ENCODE data around the gene PRRC2C. TPM values are rescaled to one million over a fixed set of nuclear protein-coding genes. Genes with fewer than 3 reads are reported as not detected.

PRRC2C gene
- total and polyA plus RNA-seq, 2 of the 4 experiments (the other 2 are of a cell fraction) = 54.0 to 58.3 TPM

- intact Hi-C loops (cut with micrococcal nuclease) = loop anchor here (2.0 kb wide), 1 partner anchor 27 kb away; no protein-coding TSS in a partner anchor
- H3K14ac ChIP-seq (replicated peaks; ENCODE audit: low read depth, low read length) = no peak overlapping the region
- no peaks in the 10 kb centered on the region for H3K27me3 ChIP-seq (ENCODE audit: control insufficient read depth, insufficient read depth, low read length)
- peaks cover 7% of the 10 kb centered on the region for H3K9me1 ChIP-seq (ENCODE audit: insufficient read depth, low read length)
- no peak overlapping the region for H3K4me2 ChIP-seq (ENCODE audit: low read depth, low read length)
- H3K79me1 ChIP-seq (ENCODE audit: low read depth in 1 of 2, low read length in 2 of 2) = peaks cover 14 to 16% of the 10 kb centered on the region in 2 experiments
- in situ Hi-C loops (cut with MboI; ENCODE audit: low sequenced_read_pairs) = no loop called here
- H4K8ac ChIP-seq (ENCODE audit: low read depth in 2 of 2, low read length in 2 of 2) = no peak overlapping the region
- H3K4me3 ChIP-seq (ENCODE audit: insufficient read depth, low read depth, low read length) = no peak overlapping the region
- no peak overlapping the region for H3K9ac ChIP-seq (ENCODE audit: low read depth, low read length)
- no CpG with 5 or more reads among the region's 9 CpGs for WGBS, 2 experiments (ENCODE audit: extremely low coverage in 2 of 2, insufficient read length in 1 of 2)
- POLR2A ChIA-PET (ENCODE audit: unreplicated experiment) = no interaction called here
- ATAC-seq (ENCODE audit: low read depth) (no peak), DNase-seq (no peak)
- H4K20me1 ChIP-seq (ENCODE audit: insufficient read depth, low read length) = peaks cover 7% of the 10 kb centered on the region; the same call in 1 of the 2 replicates
- H3K23ac ChIP-seq (ENCODE audit: low read depth, low read length) = no peak overlapping the region
- H3K56ac ChIP-seq (ENCODE audit: extremely low read depth, insufficient read depth, low read length) = no peak overlapping the region
- H2BK120ac ChIP-seq (ENCODE audit: low read depth, low read length) = no peak overlapping the region
- H3K4ac ChIP-seq (ENCODE audit: low read depth, low read length) = no peak overlapping the region
- H3K4me1 ChIP-seq (ENCODE audit: control insufficient read depth, insufficient read depth, low read length) = peaks cover 9% of the 10 kb centered on the region
- peaks cover 38% of the 10 kb centered on the region for H3K36me3 ChIP-seq (ENCODE audit: control insufficient read depth, insufficient read depth, low read length)
- BruUV-seq (replicated peaks) = no TSS peak
- H4K5ac ChIP-seq (ENCODE audit: low read depth, low read length) = no peak overlapping the region
- dilution Hi-C loops (cut with HindIII; ENCODE audit: low sequenced_read_pairs, unreplicated experiment) = no loop called here
- no peak overlapping the region for H4K91ac ChIP-seq (ENCODE audit: insufficient read depth, low read depth, low read length)
- no peak overlapping the region for H2AK5ac ChIP-seq (ENCODE audit: low read depth, low read length)
- H2BK15ac ChIP-seq (ENCODE audit: low read depth, low read length) = no peak overlapping the region
- no peak overlapping the region for H3K27ac ChIP-seq (ENCODE audit: insufficient read depth, low read length)
- no peak overlapping the region for H2BK20ac ChIP-seq (ENCODE audit: low read depth, low read length)
- CTCF ChIA-PET = no interaction called here
- TF ChIP-seq BHLHE40 (IDR thresholded peaks at IDR 0.05; ENCODE audit: low read depth, low read length) = no peak
- TF ChIP-seq MAFK (IDR thresholded peaks at IDR 0.05; ENCODE audit: low read depth, low read length) = no peak
- TF ChIP-seq, protein P1, sequence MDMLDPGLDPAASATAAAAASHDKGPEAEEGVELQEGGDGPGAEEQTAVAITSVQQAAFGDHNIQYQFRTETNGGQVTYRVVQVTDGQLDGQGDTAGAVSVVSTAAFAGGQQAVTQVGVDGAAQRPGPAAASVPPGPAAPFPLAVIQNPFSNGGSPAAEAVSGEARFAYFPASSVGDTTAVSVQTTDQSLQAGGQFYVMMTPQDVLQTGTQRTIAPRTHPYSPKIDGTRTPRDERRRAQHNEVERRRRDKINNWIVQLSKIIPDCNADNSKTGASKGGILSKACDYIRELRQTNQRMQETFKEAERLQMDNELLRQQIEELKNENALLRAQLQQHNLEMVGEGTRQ (IDR thresholded peaks at IDR 0.05; ENCODE audit: low read depth, low read length) = no peak
- no peak for TF ChIP-seq CHD1 (IDR thresholded peaks at IDR 0.05; ENCODE audit: low read depth, low read length)
- no peak for TF ChIP-seq POLR2A (IDR thresholded peaks at IDR 0.05; ENCODE audit: low read depth, low read length)
- TF ChIP-seq RAD21 (IDR thresholded peaks at IDR 0.05; ENCODE audit: low read length) = no peak
- no peaks in the 10 kb centered on the region for H3K9me3 ChIP-seq (ENCODE audit: control insufficient read depth, insufficient read depth, low read length)
- H2AK9ac ChIP-seq (replicated peaks; ENCODE audit: low read depth, low read length, poor library complexity) = no peak overlapping the region
- H3K18ac ChIP-seq (ENCODE audit: low read depth, low read length) = no peak overlapping the region
- no peak overlapping the region for H2BK5ac ChIP-seq (ENCODE audit: low read depth, low read length, poor library complexity, severe bottlenecking)
- H2AFZ ChIP-seq (replicated peaks; ENCODE audit: low read length, poor library complexity) = no peak overlapping the region
Measured at GRCh38 chr1:171585715-171586114, 100.4 kb downstream of the PRRC2C start.

Data from IMR-90 (cell line).